ENCODE measurements around the gene ZFP36L2.

GRCh38 chr2:43223521-43224001 lies 2.8 kb downstream of the ZFP36L2 start:
- TF ChIP-seq CHD4 (IDR thresholded peaks at IDR 0.05; ENCODE audit: borderline replicate concordance) (no peak), RAD21 (conservative IDR thresholded peaks at IDR 0.05 in 1 of 2, IDR thresholded peaks at IDR 0.05 in 1 of 2) (no peak), CTCF (IDR thresholded peaks at IDR 0.05) (no peak), CHD2 (IDR thresholded peaks at IDR 0.05; ENCODE audit: low read length, partially characterized antibody) (no peak), RCOR1 (IDR thresholded peaks at IDR 0.05; ENCODE audit: low read depth, low read length) (no peak), ELK1 (IDR thresholded peaks at IDR 0.05; ENCODE audit: low read depth, low read length) (no peak), HOXA7 (CRISPR knock-in tag; IDR thresholded peaks at IDR 0.05) (no peak), JUN (IDR thresholded peaks at IDR 0.05) (no peak), CEBPB (IDR thresholded peaks at IDR 0.05) (no peak), REST (IDR thresholded peaks at IDR 0.05) (no peak), SREBF2 (IDR thresholded peaks at IDR 0.05) (no peak)

Measured in A549 (cell line).